BLaER1 (cell line): ENCODE measurements around the gene MAGI1.

Experiments
- H3K27ac ChIP-seq: shearing (Covaris generic); formaldehyde crosslinking; 2 replicates; pipeline ENCODE4 v1.8.1; 2022
- H3K27me3 ChIP-seq: shearing (Covaris generic); formaldehyde crosslinking; 2 replicates; pipeline ENCODE4 v1.8.1; 2022
- H3K36me3 ChIP-seq: shearing (Covaris generic); formaldehyde crosslinking; 2 replicates; pipeline ENCODE4 v1.8.1; 2022
- H3K4me1 ChIP-seq: shearing (Covaris generic); formaldehyde crosslinking; 2 replicates; pipeline ENCODE4 v1.8.1; 2022
- H3K4me2 ChIP-seq: shearing (Covaris generic); formaldehyde crosslinking; 2 replicates; pipeline ENCODE4 v1.8.1; 2022
- H3K4me3 ChIP-seq: shearing (Covaris generic); formaldehyde crosslinking; 2 replicates; pipeline ENCODE4 v1.8.1; 2022
- H3K9ac ChIP-seq: shearing (Covaris generic); formaldehyde crosslinking; 2 replicates; pipeline ENCODE4 v1.8.1; 2022
- H3K9me3 ChIP-seq: shearing (Covaris generic); formaldehyde crosslinking; 2 replicates; pipeline ENCODE4 v1.8.1; 2022
- H4K20me1 ChIP-seq: shearing (Covaris generic); formaldehyde crosslinking; 2 replicates; pipeline ENCODE4 v1.8.1; 2022
- Cebpa-rat ChIP-seq: shearing (Covaris generic); IDR thresholded peaks from 2 replicates; pipeline ENCODE4 v1.8.1; 2022

MAGI1 gene

GRCh38 chr3:65889707-65890099, 149.0 kb downstream of the MAGI1 start:
- Histone ChIP-seq H3K9me3 (no peaks in the 10 kb centered on the region), H3K9ac (no peak overlapping the region), H3K4me3 (no peak overlapping the region), H3K4me1 (no peaks in the 10 kb centered on the region), H3K27ac (no peak overlapping the region), H3K36me3 (no peaks in the 10 kb centered on the region), H3K4me2 (no peak overlapping the region), H4K20me1 (peaks cover 4% of the 10 kb centered on the region; the same call in 1 of the 2 replicates), H3K27me3 (no peaks in the 10 kb centered on the region)
- TF ChIP-seq Cebpa-rat: no peak

GRCh38 chr3:65888980-65889706, 149.6 kb downstream of the MAGI1 start:
- no peak overlapping the region for H3K4me2 ChIP-seq

GRCh38 chr3:65888196-65888595, 150.5 kb downstream of the MAGI1 start:
- no peak for TF ChIP-seq Cebpa-rat
- no peak overlapping the region for H3K9ac ChIP-seq
- no peak overlapping the region for H3K4me3 ChIP-seq
- no peaks in the 10 kb centered on the region for H3K27me3 ChIP-seq
- H3K4me2 ChIP-seq: no peak overlapping the region
- no peaks in the 10 kb centered on the region for H4K20me1 ChIP-seq
- no peaks in the 10 kb centered on the region for H3K9me3 ChIP-seq
- H3K27ac ChIP-seq: no peak overlapping the region
- no peaks in the 10 kb centered on the region for H3K4me1 ChIP-seq
- H3K36me3 ChIP-seq: no peaks in the 10 kb centered on the region

More at GRCh38 chr3:65888980-65889706, 149.6 kb downstream of the MAGI1 start:
- H3K27me3 ChIP-seq: no peaks in the 10 kb centered on the region
- H3K9me3 ChIP-seq: no peaks in the 10 kb centered on the region
- no peak overlapping the region for H3K4me3 ChIP-seq
- no peaks in the 10 kb centered on the region for H3K36me3 ChIP-seq
- no peaks in the 10 kb centered on the region for H4K20me1 ChIP-seq
- TF ChIP-seq Cebpa-rat: no peak
- H3K9ac ChIP-seq: no peak overlapping the region
- H3K27ac ChIP-seq: no peak overlapping the region
- H3K4me1 ChIP-seq: no peaks in the 10 kb centered on the region

GRCh38 chr3:65886391-65886790, 152.3 kb downstream of the MAGI1 start:
- Histone ChIP-seq H3K9me3 (no peaks in the 10 kb centered on the region), H3K27ac (no peak overlapping the region), H3K4me1 (peaks cover 7% of the 10 kb centered on the region), H3K4me2 (no peak overlapping the region), H3K9ac (no peak overlapping the region), H3K36me3 (no peaks in the 10 kb centered on the region), H3K27me3 (no peaks in the 10 kb centered on the region), H4K20me1 (no peaks in the 10 kb centered on the region), H3K4me3 (no peak overlapping the region)
- no peak for TF ChIP-seq Cebpa-rat

- H3K27ac ChIP-seq: no peak overlapping the region
Measured at GRCh38 chr3:65884071-65884470, 154.6 kb downstream of the MAGI1 start.

GRCh38 chr3:65883613-65884012, 155.1 kb downstream of the MAGI1 start:
- Histone ChIP-seq H3K4me1 (peaks cover 9% of the 10 kb centered on the region), H4K20me1 (peaks cover 7% of the 10 kb centered on the region; the same call in 1 of the 2 replicates), H3K27me3 (no peaks in the 10 kb centered on the region), H3K27ac (no peak overlapping the region), H3K4me2 (no peak overlapping the region), H3K9ac (no peak overlapping the region), H3K36me3 (no peaks in the 10 kb centered on the region), H3K9me3 (no peaks in the 10 kb centered on the region), H3K4me3 (no peak overlapping the region)
- no peak for TF ChIP-seq Cebpa-rat

More at GRCh38 chr3:65884071-65884470, 154.6 kb downstream of the MAGI1 start:
- peaks cover 2% of the 10 kb centered on the region; the same call in 1 of the 2 replicates for H4K20me1 ChIP-seq
- no peak for TF ChIP-seq Cebpa-rat
- no peak overlapping the region for H3K9ac ChIP-seq
- H3K27me3 ChIP-seq: no peaks in the 10 kb centered on the region
- no peak overlapping the region for H3K4me3 ChIP-seq
- no peaks in the 10 kb centered on the region for H3K36me3 ChIP-seq
- H3K4me2 ChIP-seq: no peak overlapping the region
- no peaks in the 10 kb centered on the region for H3K9me3 ChIP-seq
- peaks cover 9% of the 10 kb centered on the region for H3K4me1 ChIP-seq

- Histone ChIP-seq H3K4me2 (no peak overlapping the region), H3K36me3 (no peaks in the 10 kb centered on the region), H3K4me1 (peaks cover 18% of the 10 kb centered on the region), H4K20me1 (peaks cover 27% of the 10 kb centered on the region; the same call in 1 of the 2 replicates), H3K9ac (no peak overlapping the region), H3K27ac (no peak overlapping the region), H3K27me3 (no peaks in the 10 kb centered on the region), H3K4me3 (no peak overlapping the region), H3K9me3 (no peaks in the 10 kb centered on the region)
- no peak for TF ChIP-seq Cebpa-rat
Measured at GRCh38 chr3:65880350-65880749, 158.4 kb downstream of the MAGI1 start.

- Histone ChIP-seq H3K4me2 (no peak overlapping the region), H3K9ac (no peak overlapping the region), H3K9me3 (no peaks in the 10 kb centered on the region), H3K4me1 (peaks cover 19% of the 10 kb centered on the region), H3K36me3 (no peaks in the 10 kb centered on the region), H3K4me3 (no peak overlapping the region), H4K20me1 (peaks cover 37% of the 10 kb centered on the region; the same call in 1 of the 2 replicates), H3K27ac (no peak overlapping the region), H3K27me3 (no peaks in the 10 kb centered on the region)
- no peak for TF ChIP-seq Cebpa-rat
Measured at GRCh38 chr3:65879372-65879771, 159.3 kb downstream of the MAGI1 start.

- no peaks in the 10 kb centered on the region for H3K9me3 ChIP-seq
- no peak for TF ChIP-seq Cebpa-rat
- no peak overlapping the region for H3K27ac ChIP-seq
- H3K4me3 ChIP-seq: no peak overlapping the region
- H3K36me3 ChIP-seq: no peaks in the 10 kb centered on the region
- peaks cover 42% of the 10 kb centered on the region; the same call in 1 of the 2 replicates for H4K20me1 ChIP-seq
- H3K4me2 ChIP-seq: no peak overlapping the region
- peaks cover 19% of the 10 kb centered on the region for H3K4me1 ChIP-seq
- no peak overlapping the region for H3K9ac ChIP-seq
- H3K27me3 ChIP-seq: no peaks in the 10 kb centered on the region
Measured at GRCh38 chr3:65878831-65879230, 159.9 kb downstream of the MAGI1 start.

GRCh38 chr3:65877160-65877559, 161.6 kb downstream of the MAGI1 start:
- Histone ChIP-seq H3K4me1 (peaks cover 19% of the 10 kb centered on the region), H3K4me3 (no peak overlapping the region), H3K9ac (no peak overlapping the region), H3K36me3 (no peaks in the 10 kb centered on the region), H3K27me3 (no peaks in the 10 kb centered on the region), H3K27ac (no peak overlapping the region), H4K20me1 (peaks cover 53% of the 10 kb centered on the region; the same call in 1 of the 2 replicates), H3K9me3 (no peaks in the 10 kb centered on the region), H3K4me2 (no peak overlapping the region)
- TF ChIP-seq Cebpa-rat: no peak

GRCh38 chr3:65876028-65876420, 162.7 kb downstream of the MAGI1 start:
- Histone ChIP-seq H3K9ac (no peak overlapping the region), H3K4me2 (peak overlapping the region; percentile 21), H3K27me3 (no peaks in the 10 kb centered on the region), H3K36me3 (no peaks in the 10 kb centered on the region), H3K4me3 (no peak overlapping the region), H3K4me1 (peaks cover 10% of the 10 kb centered on the region), H3K27ac (no peak overlapping the region), H4K20me1 (peaks cover 53% of the 10 kb centered on the region; the same call in 1 of the 2 replicates), H3K9me3 (no peaks in the 10 kb centered on the region)
- TF ChIP-seq Cebpa-rat: no peak
